Vagina (tissue), 2 donors: Measurements from ENCODE around the gene LIN7A.

Experiments
- CTCF ChIP-seq, 3 experiments: fragments of 450-650 bp in 2 of 3; fragments of 200-600 bp in 1 of 3; sonication (generic) in 1 of 3; IDR thresholded peaks; one replicate each; pipeline ENCODE4 v1.5.1; 2017 to 2019; ENCODE audit warnings: antibody characterized with exemption in 3 of 3, mild to moderate bottlenecking in 2 of 3, moderate library complexity in 2 of 3
- POLR2A ChIP-seq, 2 donors: fragments of 450-650 bp; IDR thresholded peaks; one replicate each; pipeline ENCODE4 v1.6.1; 2017; ENCODE audit warnings: antibody characterized with exemption in 2 of 2, mild to moderate bottlenecking in 2 of 2, moderate library complexity in 2 of 2

- no peak for TF ChIP-seq CTCF (IDR thresholded peaks at IDR 0.05)
- no peak for TF ChIP-seq POLR2A (IDR thresholded peaks at IDR 0.05)
Observed at GRCh38 chr12:80823393-80823792, 114.3 kb downstream of the LIN7A start.
